UCSD-AML1 (cell line): ENCODE measurements around the gene TRABD2B.

Source experiments
- DNase-seq: peaks from one replicate; lab custom pipeline; 2025; ENCODE audit not compliant: unreplicated experiment; lab: John Stamatoyannopoulos, UW

The TRABD2B gene

DNA sequence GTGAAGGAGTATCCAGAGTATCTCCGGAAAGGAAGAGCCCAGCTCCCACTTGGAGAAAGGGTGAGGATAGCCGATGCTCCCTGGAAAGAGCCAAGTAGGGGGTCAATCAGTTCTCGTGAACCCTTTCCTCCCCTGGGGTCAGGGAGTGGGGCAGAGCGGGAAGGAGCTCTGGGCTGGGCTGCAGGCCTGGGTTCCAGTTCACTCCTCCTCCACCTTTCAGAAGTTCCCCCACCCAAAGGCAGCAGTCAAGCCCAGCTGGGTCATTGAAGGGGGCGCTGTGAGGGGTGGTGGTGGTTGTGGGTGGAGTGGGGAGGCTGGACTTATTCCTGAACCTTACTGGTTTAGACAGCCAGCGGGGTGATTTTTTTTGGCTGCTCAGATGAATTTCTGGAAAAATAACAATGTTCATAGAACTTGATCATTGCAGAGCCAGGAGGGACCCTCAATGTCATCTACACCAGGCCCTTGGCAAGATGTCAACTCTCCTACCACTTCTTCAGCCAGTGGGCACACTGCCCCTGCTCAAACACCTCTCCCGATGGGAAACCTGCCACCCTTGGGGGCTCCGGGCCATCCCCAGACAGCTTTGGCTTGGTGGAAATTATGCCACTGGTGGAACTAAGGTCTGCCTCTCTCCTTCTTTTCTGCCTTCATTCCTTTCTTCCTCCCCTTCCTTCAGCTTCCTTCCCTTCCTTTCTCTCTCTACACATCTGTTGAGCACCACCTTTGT, 235.8 kb downstream of the TRABD2B start:
- DNase-seq = no peak

DNA sequence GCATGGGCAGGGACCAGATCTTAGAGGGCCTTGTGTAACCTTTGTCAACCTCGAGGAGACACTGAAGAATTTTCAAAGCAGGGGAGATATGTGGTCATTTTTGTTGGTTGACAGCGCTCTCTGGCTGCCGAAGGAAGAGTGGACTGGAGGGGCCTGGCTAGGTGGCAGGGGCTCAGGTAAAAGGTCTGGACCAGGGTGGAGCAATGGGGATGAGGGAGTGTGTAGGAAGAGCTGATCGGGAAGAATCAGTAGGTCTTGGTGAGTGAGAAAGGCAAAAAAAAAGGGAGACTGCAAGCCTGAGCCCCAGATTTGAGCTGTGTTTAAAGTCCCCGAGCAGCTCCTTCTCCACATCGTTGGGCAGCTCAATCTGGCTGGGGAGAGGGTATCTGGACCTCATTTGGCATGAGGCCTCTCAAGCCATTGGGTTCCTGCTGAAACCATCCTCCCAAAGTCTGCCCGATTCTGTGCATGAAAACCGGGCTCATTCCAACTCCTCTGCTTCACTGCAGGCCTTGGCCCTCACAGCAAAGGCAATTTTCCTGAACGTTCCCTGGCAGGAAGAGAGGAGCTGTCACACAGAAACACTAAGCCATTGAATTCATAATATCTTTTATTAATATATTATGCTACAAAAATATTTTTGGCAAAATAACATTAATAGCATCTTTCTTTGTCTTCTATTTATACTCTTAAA, 237.1 kb downstream of the TRABD2B start:
- no peak for DNase-seq

DNA sequence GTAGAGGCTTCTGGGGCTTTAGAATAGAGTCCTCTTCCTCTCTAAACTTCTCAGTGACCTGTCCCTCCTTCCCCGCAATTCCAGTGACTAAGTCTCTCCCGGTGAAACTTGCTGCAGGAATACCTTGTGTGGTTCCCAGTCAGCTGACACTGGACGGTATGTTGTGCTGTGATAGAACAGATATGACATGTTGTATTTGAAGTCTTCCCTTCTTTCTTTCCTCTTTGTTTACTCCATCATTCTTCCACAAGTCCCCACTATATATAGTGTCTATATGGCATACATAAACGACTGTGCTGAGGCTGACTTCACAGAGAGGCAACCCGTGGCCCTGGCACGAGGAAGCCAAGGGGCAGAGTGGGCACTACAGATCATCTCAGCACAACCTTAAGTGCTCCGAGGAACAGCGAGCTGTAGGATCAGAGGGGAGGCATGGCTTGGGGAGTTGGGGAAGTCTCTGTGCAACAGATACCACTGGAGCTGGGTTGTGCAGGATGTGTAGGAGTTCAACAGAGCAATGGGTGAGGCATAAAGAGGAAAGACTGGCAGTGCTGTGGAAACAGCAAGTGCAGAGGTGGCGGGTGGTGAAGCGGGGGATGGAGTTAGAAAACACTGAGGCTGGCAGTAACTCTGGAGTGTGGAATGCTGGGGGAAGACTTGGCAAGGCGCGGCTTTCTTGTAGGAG, 237.8 kb downstream of the TRABD2B start:
- DNase-seq = peak; percentile 19

DNA sequence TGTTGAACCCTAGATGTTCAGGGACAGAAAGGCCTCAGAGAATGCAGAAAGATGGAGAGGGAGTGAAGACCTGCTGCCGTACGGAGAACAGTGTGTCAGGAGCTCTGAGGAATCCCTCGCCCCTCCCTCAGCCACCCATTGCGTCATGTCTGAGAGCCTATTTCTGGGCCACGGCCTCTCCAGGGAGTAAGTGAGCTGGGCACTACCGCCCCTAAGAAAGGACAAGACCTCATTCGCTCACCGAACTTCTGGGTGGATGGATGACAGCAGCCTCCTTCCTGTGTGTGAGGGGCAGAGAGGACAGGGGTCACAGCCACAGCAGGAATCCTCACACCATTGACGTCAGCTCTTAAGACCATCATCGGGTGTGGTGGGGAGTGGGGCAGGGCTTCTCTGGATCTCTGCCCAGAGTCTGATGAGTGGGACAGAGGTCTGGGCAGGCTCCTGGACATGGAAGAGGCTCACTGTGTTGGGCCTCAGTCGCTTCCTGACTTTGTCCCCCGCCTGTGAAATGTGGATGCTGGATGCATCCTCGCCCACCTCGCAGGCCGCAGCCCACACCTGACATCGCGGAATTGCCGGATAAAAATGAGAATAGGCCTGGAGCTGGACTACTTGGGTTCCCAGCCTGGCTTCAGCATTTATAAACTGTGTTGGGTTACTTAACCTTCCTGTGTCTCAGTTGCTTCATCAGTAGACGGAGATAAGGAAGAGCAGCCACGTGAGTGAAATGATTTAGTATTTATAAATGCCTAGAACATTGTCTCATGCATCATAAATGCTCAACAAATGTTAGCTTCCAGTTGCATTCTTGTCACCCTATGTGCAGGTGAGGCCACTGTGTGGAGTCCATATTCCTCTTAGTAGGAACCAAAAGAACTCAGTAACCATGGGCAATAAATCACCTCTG, 238.6 kb downstream of the TRABD2B start:
- no peak for DNase-seq

DNA sequence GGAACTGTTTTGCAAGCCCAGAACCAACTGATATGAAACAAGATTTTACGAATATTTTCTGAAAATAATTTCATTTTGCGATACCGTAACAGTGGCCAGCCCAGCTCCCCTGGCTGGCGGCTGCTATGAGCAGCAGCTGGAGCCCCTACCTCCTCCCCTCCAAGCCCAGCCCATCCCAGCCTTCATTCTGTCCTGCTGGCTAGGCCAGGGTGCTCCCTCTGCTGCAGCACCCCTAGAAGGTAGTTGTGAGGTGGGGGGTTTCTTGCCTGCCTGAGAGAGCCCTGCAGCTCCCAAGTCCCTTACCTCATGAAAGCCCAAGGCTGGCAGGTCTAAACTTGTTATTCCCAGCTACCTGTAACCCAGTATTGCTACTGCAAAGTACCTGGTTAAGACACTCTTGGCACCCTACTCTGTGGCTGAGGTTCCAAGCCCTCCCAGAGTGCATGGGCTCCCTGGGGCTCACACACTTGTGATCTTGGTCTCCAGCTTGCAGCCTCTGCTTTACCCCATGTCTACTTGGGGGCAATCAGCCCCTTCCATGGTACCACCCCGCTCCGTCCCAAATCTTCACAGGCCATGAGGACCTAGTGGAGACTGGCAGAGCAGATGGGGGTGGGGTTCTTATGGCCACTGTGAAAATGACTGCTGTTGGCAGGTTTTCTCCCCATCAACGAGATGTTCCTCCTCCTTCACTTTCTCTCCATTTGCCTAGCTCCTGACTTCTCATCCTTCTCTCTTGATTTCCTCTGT, 239.8 kb downstream of the TRABD2B start:
- DNase-seq = no peak

DNA sequence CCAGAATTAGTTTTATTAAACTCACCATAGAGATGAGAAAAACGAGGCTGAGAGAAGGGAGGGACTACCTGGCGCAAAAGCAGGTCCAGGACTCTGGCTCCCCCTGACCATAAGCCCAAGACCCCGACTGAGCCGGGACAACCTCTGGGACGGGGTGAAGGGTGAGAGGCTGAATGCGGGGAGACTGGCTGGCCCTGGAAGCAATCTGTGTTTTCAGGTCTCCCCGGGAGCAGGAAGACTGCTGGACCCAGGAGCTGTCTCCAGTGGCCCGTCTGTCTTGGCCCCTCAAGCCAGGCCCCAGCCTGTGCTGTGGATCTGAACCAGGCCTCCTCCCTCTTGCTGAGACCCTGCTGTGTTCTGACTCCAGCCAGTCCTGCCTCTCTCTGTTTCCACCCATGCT, 240.8 kb downstream of the TRABD2B start:
- DNase-seq = no peak

DNA sequence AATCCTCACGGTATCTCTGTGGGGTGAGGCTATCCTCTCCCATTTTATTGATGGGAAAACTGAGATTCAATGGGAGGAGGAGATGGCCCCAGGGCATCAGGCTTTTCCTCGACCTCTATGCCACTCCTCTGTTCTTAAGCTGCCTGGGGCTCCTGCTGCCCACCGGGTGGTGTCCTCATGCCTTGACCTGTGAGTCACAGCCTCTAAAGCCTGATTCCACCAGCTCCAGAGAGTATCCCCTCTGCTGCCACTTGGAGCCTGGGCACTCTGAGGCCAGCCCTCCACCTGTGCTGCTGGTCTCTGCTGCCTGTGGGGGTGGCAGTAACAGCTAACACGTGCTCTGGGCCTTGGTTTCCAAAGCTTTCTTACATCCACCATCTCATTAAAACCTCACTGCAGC, 241.2 kb downstream of the TRABD2B start:
- no peak for DNase-seq

DNA sequence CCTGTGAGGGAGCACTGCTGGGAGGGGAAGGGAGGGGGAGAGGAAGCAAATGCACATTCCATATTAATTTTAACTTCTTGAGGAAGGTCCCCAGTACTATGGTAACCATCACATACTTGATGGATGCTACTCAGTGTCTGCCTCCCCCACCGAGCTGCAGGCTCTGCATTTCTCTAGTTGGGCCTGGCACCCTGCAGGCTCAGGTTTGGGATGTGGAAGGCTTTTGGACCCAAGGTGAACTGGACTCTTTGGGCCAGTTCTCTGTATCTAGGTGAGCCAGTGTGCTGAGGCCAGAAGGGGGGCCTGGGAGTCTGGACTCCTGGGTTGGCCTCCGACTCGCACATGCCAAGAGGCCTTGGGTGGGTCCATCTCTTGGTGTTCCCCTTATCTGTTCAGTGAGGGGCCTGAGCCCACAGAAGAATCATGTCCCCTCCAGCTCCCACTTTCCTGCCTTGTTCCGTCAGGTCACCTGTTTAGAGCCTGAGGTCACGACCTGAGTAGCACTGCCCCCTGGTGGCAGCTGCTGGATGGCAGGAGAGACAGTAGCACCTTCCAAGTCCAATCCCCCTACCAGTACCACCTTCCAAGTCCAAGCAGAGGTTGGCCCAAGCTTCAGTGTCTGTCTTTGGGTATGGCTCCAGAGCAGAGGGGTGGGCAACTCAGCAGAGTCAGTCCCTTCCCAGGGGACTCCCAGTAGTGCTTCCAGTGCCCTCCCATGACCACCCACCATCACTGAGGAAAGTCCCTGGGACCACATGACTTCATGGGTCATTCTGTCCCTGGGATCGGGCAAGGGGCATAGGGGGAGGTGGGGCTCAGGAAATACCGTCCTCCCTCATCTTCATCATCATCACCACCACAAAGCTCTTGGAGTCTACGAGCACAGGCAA, 241.8 kb downstream of the TRABD2B start:
- peak; percentile 53 for DNase-seq

DNA sequence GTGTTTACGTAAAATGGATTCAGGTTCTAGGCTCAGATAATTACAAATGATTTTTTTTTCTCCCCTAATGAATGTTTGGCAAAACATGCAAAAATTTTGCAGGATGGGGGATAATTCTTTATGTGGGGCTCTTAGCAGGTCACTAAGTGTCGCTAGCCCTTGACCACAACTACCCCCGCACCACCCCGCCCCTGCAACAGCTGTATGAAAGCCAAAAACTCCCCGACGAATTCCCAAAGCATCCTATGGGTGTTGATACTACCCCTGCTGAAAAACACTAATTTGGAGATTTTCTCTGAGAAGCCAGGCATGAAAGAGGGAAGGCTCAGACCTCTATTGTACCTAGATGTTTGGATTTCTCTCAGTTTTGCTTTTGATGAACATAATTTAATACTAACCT, 243.0 kb downstream of the TRABD2B start:
- DNase-seq = no peak

DNA sequence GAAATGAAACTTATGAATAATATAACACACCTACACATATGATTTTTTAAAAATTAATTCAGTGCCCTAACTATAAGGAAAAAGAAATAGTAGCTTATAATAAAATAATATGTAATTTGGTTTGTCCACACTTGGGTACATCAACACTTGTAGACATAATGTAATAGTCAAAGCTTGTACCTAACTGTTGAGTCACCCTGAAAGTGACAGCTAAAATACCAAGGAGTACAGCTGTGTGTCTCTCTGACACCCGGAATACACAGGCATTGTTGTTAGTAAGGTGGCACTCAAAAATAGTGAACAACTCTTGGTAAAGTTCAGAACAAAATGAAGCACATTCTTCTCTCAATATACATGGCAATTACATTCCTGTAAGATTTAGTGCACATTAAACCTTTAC, 243.4 kb downstream of the TRABD2B start:
- no peak for DNase-seq

DNA sequence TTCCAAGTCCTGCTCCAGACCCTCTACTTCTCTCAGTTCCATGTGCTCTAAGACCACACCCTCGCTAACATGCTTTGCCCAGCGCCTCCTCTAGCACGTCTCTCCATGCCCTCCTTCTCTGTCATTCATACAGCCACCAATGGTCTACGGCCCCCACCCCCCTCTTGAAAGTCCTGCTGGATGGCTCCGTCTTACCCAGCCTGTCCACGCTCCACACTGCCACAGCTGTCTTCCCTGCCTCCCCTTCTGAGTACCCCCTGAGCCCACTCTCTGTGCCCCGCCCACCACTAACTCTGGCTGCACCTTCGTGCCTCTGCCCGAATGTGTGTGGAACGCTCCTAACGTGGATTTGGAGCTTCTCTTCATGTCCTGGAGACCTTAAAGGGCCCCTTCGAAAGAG, 244.6 kb downstream of the TRABD2B start:
- DNase-seq = no peak

DNA sequence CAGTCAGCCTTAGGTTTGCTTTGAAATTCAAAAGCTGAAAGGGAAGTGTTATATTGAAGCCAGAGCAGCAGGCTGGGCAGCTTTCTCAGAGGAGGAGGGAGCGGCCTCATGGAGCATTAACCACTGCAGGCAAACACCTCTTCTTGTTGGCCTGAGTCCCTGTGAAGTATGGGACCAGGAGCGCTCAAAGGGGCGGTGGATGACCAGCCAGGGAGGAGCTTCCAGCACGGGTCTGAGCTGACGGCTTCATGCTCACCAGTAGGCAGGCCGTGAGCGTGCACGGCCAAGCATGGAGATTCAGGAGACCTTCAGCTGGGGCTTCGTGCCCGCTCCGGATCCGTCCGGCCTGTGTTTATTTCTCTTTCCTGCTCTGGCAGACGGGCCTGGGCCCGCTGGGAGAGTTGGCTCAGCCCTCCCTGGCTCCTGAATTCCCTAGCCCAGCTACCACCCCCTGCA, 245.2 kb downstream of the TRABD2B start:
- no peak for DNase-seq

DNA sequence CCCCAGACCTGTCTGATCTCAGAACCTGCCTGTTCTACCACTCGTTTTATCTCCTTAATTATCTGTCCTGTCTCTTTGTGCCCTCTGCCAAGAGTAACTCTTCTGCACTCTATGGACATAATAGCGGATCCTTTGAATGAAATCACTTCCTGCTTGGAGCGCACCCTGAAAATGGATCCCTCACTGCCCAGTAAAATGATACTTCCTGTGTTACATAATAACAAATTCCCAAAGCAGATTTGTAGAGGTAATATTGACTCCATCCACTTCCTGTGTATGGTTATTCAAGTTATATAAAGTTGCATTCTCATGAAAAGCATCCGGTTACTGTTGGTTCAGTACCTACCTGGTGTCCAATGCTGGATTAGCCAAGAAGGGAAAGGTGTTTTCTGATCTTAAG, 246.0 kb downstream of the TRABD2B start:
- no peak for DNase-seq

DNA sequence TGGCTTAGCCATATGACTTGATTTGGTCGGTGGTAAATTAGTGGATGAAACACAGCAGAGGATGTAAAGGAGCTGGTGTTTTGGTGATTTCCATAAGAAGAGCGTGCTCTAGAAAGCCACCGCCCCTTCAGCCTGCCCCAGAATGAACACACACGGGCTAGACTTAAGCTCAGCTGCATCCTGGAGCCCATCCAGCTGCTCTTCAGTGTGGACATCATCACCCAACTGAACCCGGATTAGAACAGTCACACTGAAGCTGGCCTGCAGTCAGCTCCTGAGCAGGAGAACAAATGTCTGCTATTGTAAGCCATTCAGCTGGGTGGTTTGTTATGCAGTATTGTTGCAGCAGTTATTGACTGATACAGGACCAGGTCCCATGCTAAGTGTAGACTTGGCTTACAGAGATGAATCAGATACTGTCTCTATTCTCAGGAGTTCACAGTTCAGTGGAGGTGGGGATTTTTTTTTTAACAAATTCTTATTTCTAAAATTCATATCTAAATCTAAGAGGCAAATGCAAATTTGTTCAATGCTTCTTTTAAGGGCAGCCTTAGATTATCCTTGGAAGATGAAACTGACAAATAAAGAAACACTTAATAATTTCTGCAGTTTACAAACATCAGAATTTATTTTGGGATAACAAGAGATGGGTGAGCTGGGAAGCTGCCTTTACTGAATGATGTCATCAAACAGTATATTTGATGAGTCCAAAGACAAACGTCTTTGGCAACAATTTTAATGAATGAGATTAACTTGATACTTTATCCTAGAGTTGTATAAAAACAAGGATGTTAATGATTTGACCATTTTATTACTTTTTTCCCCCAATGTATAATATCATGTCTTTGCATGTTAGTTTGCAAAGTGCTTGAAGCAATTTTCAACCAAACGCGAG, 251.2 kb downstream of the TRABD2B start:
- no peak for DNase-seq

DNA sequence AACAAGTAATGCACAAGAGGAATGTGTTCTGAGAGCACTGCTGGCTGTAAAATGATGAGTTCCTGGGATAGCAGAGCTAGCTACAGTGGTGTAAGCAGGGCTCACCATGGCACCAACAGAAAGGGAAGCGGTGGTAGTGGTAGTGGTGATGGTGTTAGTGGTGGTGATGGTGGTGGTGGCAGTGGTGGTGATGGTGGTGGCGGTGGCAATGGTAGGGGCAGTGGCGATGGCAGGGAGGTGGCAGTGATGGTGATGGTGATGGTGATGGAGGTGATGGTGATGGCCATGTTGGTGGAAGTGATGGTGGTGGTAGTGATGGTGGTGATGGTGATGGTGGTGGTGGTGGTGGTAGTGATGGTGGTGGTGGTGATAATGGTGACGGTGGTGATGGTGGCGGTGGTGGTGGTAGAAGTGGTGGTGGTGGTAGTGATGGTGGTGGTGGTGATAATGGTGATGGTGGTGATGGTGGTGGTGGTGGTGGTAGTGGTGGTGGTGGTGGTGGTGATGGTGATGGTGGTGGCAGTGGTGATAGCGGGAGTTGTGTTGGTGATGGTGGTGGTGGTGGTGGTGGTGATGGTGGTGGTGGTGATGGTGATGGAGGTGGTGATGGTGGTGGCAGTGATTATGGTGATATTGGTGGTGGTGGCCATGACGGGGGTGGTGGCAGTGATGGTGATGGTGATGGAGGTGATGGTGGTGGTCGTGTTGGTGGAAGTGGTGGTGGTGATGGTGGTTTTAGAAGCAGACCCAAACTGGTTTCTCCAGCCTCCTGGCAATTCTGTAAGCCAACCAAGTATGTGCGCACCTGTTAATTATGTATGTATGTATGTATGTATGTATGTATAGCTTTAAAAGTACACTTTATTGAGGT, 254.1 kb downstream of the TRABD2B start:
- no peak for DNase-seq

DNA sequence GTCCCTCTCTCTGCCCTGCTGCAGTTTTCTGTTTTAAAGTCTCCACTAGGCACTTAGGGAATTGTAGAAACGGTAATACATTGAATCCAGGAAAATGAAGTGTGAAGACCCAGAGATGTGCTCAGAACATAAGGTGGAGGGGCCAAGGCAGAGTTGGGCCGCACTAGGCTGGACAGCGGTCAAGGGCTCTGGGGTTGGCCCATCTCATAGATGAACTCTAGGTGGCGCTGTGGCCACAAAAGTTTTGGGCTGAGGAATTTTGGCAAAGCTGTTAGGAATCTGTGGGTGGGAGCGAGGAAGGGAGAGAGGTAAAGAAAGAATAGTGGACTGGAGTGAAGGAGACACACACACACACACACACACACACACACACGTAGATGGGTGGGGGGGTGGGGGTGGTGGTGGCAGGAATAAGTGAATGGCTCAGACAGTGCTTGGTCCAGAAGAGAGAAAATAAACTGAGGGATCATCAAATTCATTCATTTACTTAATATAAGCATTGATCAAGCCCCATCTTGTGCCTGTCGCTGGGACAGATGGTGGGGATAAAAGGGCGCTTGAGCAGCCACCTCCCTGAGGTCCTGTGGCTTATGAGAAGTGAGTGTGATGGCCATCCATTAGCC, 258.5 kb downstream of the TRABD2B start:
- DNase-seq = peak; percentile 16

DNA sequence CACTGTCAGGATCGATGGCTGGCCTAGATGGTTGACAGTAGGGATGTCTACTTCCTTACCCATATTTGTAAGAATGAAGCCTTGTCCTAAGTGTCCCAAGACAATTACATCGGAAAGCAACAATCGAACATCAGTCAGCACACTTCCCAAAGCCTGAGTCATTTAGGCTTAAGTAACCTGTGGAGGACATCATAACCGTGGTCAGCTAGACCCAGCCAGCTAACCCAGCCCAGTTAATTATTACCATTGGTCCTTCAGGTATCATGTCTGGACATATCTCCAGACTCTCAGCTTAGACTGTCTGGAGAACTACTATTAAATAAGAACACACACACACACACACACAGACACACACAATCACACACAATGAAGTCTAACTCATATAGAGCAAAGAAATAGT, 264.7 kb downstream of the TRABD2B start:
- no peak for DNase-seq
